Vagina (tissue), 2 donors: Measurements from ENCODE around the gene UNC119B. TPM values are rescaled to one million over a fixed set of nuclear protein-coding genes. Genes with fewer than 3 reads are reported as not detected.

Experiments used
- DNase-seq, 2 donors: peaks; one replicate each; pipeline ENCODE4 v3.0.0-alpha.2; 2017; ENCODE audit errors: extremely low spot score in 2 of 2
- H3K27ac ChIP-seq: fragments of 200-600 bp; sonication (generic); one replicate; pipeline ENCODE4 v1.5.1; 2019
- H3K27me3 ChIP-seq: fragments of 200-600 bp; sonication (generic); one replicate; pipeline ENCODE4 v1.5.1; 2019
- H3K36me3 ChIP-seq, 2 donors: fragments of 200-600 bp; sonication (generic); one replicate each; pipeline ENCODE4 v1.5.1; 2017 to 2019
- H3K4me1 ChIP-seq: fragments of 200-600 bp; sonication (generic); one replicate; pipeline ENCODE4 v1.5.1; 2019
- H3K4me3 ChIP-seq, 2 donors: fragments of 200-600 bp; sonication (generic); 1 replicate in 1 of 2; 2 replicates in 1 of 2; pipeline ENCODE4 v1.5.1; 2016 to 2019
- H3K9me3 ChIP-seq: fragments of 200-600 bp; sonication (generic); one replicate; pipeline ENCODE4 v1.5.1; 2019
- POLR2A ChIP-seq, 2 donors: fragments of 450-650 bp; IDR thresholded peaks; one replicate each; pipeline ENCODE4 v1.6.1; 2017; ENCODE audit warnings: antibody characterized with exemption in 2 of 2, mild to moderate bottlenecking in 2 of 2, moderate library complexity in 2 of 2
- POLR2AphosphoS5 ChIP-seq, 2 donors: sonication (generic); formaldehyde crosslinking; IDR thresholded peaks; one replicate each; pipeline ENCODE4 v1.9.0; 2017; ENCODE audit warnings: antibody characterized with exemption in 2 of 2, mild to moderate bottlenecking in 2 of 2, low read depth in 1 of 2; ENCODE audit not compliant: insufficient read depth in 1 of 2
- intact Hi-C: fragments of 100-400 bp; cut with DNase I; formaldehyde crosslinking; loops from one replicate; pipeline ENCODE4 v1.15.1; 2023
- total RNA-seq: library from RNA; depleted of rRNA; stranded (reverse); fragments of >200 nt; gene quantifications from one replicate; pipeline ENCODE4 v1.2.3, GENCODE V29; 2016
- TF ChIP-seq, protein P1 (sequence below), 3 experiments: fragments of 450-650 bp in 2 of 3; fragments of 200-600 bp in 1 of 3; sonication (generic) in 1 of 3; IDR thresholded peaks; one replicate each; pipeline ENCODE4 v1.5.1; 2017 to 2019; ENCODE audit warnings: antibody characterized with exemption in 3 of 3, mild to moderate bottlenecking in 2 of 3, moderate library complexity in 2 of 3

Gene UNC119B
- total RNA-seq, 1 donor from 2014 or later, result 16.0 TPM

DNA sequence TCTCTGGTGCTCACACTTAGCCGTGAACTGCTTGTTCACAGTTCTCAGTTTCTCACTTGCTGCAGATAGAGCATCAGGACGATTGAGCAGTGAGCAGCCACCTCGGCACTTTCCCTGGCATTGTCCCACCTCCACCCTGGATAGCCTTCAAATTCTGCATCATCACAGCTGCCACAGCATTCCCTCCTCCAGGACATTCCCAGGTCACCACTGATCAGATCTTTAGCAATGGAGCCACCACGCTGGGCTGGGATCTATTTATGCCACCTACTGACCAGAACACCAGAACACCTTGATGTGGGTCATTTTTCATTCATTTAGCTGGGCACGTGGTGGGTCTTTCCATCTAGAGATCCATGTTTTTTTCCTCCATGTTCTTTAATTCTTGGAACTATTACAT, 39.0 kb downstream of the UNC119B start:
- no peaks in the 10 kb centered on the region for H3K27me3 ChIP-seq
- no peaks in the 10 kb centered on the region for H3K9me3 ChIP-seq
- no peaks in the 10 kb centered on the region for H3K36me3 ChIP-seq
- no peak overlapping the region for H3K27ac ChIP-seq
- TF ChIP-seq, protein P1, sequence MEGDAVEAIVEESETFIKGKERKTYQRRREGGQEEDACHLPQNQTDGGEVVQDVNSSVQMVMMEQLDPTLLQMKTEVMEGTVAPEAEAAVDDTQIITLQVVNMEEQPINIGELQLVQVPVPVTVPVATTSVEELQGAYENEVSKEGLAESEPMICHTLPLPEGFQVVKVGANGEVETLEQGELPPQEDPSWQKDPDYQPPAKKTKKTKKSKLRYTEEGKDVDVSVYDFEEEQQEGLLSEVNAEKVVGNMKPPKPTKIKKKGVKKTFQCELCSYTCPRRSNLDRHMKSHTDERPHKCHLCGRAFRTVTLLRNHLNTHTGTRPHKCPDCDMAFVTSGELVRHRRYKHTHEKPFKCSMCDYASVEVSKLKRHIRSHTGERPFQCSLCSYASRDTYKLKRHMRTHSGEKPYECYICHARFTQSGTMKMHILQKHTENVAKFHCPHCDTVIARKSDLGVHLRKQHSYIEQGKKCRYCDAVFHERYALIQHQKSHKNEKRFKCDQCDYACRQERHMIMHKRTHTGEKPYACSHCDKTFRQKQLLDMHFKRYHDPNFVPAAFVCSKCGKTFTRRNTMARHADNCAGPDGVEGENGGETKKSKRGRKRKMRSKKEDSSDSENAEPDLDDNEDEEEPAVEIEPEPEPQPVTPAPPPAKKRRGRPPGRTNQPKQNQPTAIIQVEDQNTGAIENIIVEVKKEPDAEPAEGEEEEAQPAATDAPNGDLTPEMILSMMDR (IDR thresholded peaks at IDR 0.05), result no peak
- TF ChIP-seq POLR2A (IDR thresholded peaks at IDR 0.05), result no peak
- no peak for TF ChIP-seq POLR2AphosphoS5 (IDR thresholded peaks at IDR 0.05; ENCODE audit: insufficient read depth in 1 of 2, low read depth in 1 of 2)
- H3K4me1 ChIP-seq, result no peaks in the 10 kb centered on the region
- no peak overlapping the region for H3K4me3 ChIP-seq
- DNase-seq, result no peak
- intact Hi-C loops, result no loop called here

DNA sequence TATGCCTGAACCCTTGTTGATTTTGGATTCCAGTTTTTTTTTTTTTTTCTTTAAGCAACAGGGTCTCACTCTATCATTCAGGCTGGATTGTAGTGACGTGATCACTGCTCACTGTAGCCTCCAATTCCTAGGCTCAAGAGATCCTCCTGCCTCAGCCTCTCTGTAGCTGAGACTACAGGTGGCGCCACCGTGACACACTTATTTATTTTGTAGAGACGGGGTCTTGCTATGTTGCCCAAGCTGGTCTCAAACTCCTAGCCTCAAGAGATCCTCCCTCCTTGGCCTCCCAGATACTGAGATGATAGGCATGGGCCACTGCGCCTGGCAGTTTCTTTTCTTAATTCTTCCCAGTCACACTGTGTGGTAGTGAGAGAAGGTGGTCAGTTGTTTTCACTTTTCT, 40.5 kb downstream of the UNC119B start:
- no peak for DNase-seq
- intact Hi-C loops, result no loop called here
- no peak overlapping the region for H3K4me3 ChIP-seq

DNA sequence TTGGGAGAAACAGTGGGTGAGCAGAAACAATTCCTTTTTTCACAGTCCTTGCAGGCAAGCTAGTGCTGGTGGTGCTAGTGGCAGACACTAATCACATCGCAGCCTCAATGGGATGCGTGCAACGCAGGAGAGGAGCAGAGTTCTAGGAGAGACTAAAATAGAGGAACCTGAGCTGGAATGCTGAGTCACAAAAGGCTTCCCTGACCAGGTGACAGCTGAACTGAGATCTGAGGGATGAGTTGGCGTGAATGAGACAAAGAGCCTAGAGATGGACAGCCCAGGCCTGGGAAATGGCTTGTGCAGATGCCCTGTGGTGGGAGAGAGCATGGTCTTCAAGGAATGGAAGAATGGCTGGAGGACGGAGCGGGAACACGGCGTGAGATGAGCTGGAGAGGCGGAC, 41.1 kb downstream of the UNC119B start:
- no peak overlapping the region for H3K4me3 ChIP-seq
- no peak overlapping the region for H3K27ac ChIP-seq
- TF ChIP-seq, protein P1 (IDR thresholded peaks at IDR 0.05), result no peak
- TF ChIP-seq POLR2AphosphoS5 (IDR thresholded peaks at IDR 0.05; ENCODE audit: insufficient read depth in 1 of 2, low read depth in 1 of 2), result no peak
- no peak for TF ChIP-seq POLR2A (IDR thresholded peaks at IDR 0.05)
- H3K4me1 ChIP-seq, result no peaks in the 10 kb centered on the region
- no peaks in the 10 kb centered on the region for H3K36me3 ChIP-seq
- intact Hi-C loops, result no loop called here
- no peak for DNase-seq
- H3K27me3 ChIP-seq, result no peaks in the 10 kb centered on the region
- no peaks in the 10 kb centered on the region for H3K9me3 ChIP-seq

More for the DNA sequence above, 40.5 kb downstream of the UNC119B start:
- no peak for TF ChIP-seq POLR2A (IDR thresholded peaks at IDR 0.05)
- TF ChIP-seq, protein P1 (IDR thresholded peaks at IDR 0.05), result no peak
- TF ChIP-seq POLR2AphosphoS5 (IDR thresholded peaks at IDR 0.05; ENCODE audit: insufficient read depth in 1 of 2, low read depth in 1 of 2), result no peak
- no peaks in the 10 kb centered on the region for H3K36me3 ChIP-seq
- no peaks in the 10 kb centered on the region for H3K9me3 ChIP-seq
- no peaks in the 10 kb centered on the region for H3K27me3 ChIP-seq
- H3K27ac ChIP-seq, result no peak overlapping the region
- H3K4me1 ChIP-seq, result no peaks in the 10 kb centered on the region

DNA sequence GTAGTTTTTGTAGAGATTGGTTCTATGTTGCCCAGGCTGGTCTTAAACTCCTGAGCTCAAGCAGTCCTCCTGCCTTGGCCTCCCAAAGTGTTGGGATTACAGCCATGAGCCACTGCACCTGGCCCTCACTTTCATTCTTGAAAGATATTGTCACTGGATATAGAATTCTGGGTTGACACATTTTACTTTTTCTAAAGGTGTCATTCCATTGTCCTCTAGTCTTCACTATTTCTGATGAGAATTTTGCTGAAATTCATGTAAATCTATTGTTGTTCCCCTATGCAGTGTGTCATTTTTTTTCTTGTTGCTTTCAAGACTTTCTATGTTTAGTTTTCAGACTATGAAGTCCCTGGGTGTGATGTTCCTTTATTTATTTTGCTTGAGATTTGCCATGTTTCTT, 44.5 kb downstream of the UNC119B start:
- Histone ChIP-seq H3K27me3 (no peaks in the 10 kb centered on the region), H3K9me3 (no peaks in the 10 kb centered on the region), H3K36me3 (no peaks in the 10 kb centered on the region), H3K27ac (no peak overlapping the region), H3K4me3 (no peak overlapping the region), H3K4me1 (no peaks in the 10 kb centered on the region)
- intact Hi-C loops, result no loop called here
- no peak for DNase-seq
- TF ChIP-seq, protein P1 (IDR thresholded peaks at IDR 0.05), result no peak
- TF ChIP-seq POLR2AphosphoS5 (IDR thresholded peaks at IDR 0.05; ENCODE audit: insufficient read depth in 1 of 2, low read depth in 1 of 2), result no peak
- TF ChIP-seq POLR2A (IDR thresholded peaks at IDR 0.05), result no peak

DNA sequence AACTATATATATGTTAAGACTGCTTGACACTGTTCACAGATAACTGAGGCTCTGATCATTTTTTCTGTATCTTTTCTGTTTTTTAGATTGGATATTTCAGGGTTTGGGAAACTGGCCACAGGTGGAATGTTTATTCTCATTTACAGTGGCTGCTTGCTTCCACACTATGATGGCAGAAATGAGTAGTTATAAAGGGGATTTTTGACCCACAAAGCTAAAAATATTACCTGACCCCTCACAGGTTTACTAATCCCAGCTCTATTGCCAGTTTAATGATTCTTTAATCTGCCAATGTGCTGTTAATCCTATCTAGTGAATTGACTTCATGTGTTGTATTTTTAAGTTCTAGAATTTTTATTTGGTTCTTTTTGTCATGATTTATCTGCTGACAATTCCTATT, 45.0 kb downstream of the UNC119B start:
- TF ChIP-seq POLR2A (IDR thresholded peaks at IDR 0.05), result no peak
- TF ChIP-seq, protein P1 (IDR thresholded peaks at IDR 0.05), result no peak
- no peak for TF ChIP-seq POLR2AphosphoS5 (IDR thresholded peaks at IDR 0.05; ENCODE audit: insufficient read depth in 1 of 2, low read depth in 1 of 2)
- intact Hi-C loops, result no loop called here

More for the DNA sequence above, 45.0 kb downstream of the UNC119B start:
- Histone ChIP-seq H3K27me3 (no peaks in the 10 kb centered on the region), H3K36me3 (peaks cover 0 to 2% of the 10 kb centered on the region in 2 donors), H3K4me3 (no peak overlapping the region), H3K4me1 (no peaks in the 10 kb centered on the region), H3K27ac (no peak overlapping the region), H3K9me3 (no peaks in the 10 kb centered on the region)
- no peak for DNase-seq
